Retinal pigment epithelial cell (primary cell): ENCODE results near the gene MYB.
"Not testable (repeated sequence)": the region's sequence is repeated elsewhere in the genome, so short reads cannot be mapped to it uniquely, and the experiment has no call there.

Experiments used
- DNase-seq: peaks from one replicate; pipeline ENCODE4 v3.0.0-alpha.2; 2010; ENCODE audit warnings: low read depth
- H3K4me3 ChIP-seq: 2 replicates; pipeline ENCODE4 v1.5.1; 2011; ENCODE audit warnings: mild to moderate bottlenecking, low read length, control low read depth, moderate library complexity
- TF ChIP-seq, protein P1 (sequence below): conservative IDR thresholded peaks from 2 replicates; pipeline ENCODE4 v1.5.1; 2011; ENCODE audit warnings: low read depth, low read length, control low read depth, inconsistent platforms

The MYB gene

GRCh38 chr6:135158397-135158796 is 22.7 kb upstream of the MYB start:
- no peak overlapping the region for H3K4me3 ChIP-seq
- DNase-seq, result no peak
- TF ChIP-seq, protein P1, sequence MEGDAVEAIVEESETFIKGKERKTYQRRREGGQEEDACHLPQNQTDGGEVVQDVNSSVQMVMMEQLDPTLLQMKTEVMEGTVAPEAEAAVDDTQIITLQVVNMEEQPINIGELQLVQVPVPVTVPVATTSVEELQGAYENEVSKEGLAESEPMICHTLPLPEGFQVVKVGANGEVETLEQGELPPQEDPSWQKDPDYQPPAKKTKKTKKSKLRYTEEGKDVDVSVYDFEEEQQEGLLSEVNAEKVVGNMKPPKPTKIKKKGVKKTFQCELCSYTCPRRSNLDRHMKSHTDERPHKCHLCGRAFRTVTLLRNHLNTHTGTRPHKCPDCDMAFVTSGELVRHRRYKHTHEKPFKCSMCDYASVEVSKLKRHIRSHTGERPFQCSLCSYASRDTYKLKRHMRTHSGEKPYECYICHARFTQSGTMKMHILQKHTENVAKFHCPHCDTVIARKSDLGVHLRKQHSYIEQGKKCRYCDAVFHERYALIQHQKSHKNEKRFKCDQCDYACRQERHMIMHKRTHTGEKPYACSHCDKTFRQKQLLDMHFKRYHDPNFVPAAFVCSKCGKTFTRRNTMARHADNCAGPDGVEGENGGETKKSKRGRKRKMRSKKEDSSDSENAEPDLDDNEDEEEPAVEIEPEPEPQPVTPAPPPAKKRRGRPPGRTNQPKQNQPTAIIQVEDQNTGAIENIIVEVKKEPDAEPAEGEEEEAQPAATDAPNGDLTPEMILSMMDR, result no peak

DNA sequence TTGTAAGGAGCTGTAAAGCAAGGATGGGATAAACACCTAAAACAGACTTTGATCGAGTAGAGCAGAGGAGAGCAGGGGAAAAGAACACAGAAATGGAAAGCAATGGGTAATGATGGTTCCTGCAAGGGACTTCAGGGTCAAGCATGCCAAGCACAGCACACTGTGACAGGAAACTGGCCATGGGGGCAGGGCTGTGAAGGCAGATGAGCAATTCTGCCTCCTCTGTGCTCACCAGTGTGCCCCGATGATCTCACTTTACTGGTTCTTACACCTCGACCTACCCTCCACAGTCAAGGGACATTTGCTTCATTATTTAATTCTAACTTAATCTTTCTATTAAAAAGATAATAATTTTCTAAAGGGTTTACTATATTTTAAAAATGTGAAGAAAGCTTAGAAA is 21.6 kb upstream of the MYB start:
- H3K4me3 ChIP-seq, result no peak overlapping the region
- TF ChIP-seq, protein P1, result no peak
- DNase-seq, result no peak

DNA sequence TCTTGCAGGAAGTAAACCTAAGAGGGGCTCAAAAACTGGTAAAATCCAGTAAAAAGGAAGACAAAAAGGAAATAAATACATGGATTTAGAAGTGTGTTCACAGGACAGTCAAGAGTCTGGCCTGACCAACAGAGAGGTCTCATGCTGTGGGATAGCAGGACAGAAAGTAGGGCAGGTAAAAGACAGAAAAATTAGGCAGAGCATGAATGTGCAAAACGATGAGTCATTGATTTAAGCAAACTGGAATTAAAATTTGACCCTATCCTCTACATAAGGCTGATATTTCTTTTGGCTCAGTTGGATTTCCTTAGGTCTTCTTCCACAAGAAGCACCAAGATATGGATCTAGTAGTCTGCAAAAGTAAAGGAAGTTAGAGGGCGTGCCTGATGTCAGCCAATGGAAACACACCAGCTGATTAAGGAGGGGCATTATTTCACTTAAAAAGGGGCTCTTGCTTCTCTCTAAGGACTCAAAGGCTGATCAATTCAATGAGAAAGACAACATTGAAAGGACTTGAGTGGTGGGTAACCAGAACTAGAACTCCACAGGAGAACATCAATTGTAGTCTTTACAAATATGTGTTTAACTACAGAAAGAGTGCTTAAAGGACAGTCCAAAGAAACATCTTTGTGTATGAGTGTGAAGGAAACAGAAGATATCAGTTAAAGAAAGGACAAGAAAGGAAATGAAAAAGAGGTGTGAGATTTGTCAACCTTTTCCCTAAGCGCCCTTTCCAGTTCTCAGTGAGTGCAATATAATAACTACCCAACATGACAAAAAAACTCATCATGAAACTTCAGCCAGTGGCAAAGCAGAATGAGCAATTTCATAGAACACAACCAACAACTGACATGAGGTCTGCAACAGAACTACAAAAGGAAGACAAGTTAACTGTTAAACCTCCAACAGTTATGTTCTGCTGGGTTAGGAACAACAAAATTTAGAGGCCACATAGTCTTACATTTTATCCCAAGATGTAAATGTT is 19.4 kb upstream of the MYB start:
- no peak for DNase-seq

DNA sequence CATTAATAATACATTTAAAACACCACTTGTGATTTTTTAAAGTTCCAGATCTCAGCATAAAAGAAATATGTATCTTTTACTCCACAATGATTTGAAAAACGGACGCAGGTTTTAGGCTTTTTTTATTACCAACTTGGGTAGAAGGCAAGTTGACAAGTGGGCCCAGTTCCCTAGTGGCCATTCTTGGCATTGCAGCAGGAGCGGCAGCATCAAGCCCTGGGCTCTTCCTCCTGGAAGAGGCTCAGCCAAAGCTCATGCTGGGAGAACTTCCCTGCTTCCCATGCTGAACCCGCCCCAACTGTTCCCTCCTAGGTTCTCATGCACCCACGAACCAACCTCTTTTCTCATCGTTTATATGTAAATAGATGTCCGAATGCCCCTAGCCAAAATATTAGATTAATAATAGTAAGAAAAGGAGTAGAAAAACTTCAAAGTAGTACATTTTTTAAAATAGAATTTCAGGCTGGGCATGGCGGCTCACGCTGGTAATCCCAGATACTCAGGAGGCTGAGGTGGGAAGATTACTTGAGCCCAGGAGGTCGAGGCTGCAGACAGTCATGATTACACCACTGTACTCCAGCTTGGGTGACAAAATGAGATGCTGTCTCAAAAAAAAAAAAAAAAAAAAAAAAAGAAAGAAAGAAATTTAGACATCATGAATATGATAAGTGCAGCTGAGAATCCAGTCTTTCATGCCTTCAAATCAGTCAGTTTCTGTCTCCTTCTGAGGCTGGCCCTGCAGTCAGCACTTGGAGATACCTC is 18.2 kb upstream of the MYB start:
- no peak for DNase-seq
- no peak overlapping the region for H3K4me3 ChIP-seq
- TF ChIP-seq, protein P1, result peak; percentile 83

More for the DNA sequence above, 19.4 kb upstream of the MYB start:
- no peak overlapping the region for H3K4me3 ChIP-seq
- TF ChIP-seq, protein P1, result no peak

DNA sequence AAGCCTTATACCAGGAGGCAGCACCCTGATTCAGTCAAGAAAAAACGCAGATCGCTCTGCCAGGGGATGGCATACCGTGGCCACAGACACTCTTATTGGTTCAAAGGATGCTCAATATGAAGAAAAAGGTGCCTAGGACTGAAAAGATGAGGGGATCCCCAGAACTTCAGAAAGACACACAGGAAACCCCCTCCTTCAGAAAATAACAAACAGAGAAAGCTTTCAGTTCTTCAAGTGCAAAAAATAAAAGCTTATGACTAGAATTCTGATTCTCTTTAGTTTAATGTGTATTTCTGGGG is 17.7 kb upstream of the MYB start:
- DNase-seq, result no peak
- TF ChIP-seq, protein P1, result no peak

DNA sequence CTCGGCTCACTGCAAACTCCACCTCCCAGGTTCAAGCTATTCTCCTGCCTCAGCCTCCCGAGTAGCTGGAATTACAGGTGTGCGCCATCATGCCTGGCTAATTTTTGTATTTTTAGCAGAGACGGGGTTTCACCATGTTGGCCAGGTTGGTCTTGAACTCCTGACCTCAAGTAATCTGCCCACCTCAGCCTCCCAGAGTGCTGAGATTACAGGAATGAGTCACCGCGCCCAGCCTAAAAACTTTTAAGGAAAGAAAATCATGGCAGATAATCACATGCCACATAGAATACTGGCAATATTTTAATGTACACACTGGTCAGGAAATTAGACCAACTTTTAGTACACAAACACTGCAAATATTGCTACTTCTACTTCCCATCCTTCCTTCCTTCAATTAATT is 16.7 kb upstream of the MYB start:
- not testable (repeated sequence) for H3K4me3 ChIP-seq, DNase-seq

More for the DNA sequence above, 17.7 kb upstream of the MYB start:
- H3K4me3 ChIP-seq, result no peak overlapping the region

DNA sequence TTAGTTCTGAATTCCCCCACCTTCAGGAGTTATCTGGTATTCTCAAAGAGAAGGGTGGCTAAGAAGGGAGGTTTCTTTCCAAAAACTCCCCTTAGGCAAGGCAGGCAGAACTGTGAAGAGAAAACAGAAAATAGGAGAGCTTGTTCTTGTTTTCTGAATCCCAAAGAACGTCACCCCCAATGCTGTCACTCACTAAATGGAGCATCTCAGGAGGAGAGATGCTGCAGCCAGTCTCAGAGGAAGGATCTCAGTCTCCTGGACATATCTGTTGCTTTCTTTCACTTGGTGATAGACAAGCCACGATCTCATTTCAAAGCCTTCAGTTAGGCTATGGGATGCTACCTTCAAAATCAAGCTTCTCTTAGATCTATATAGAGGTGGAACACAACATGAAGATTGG is 16.1 kb upstream of the MYB start:
- no peak for DNase-seq
- TF ChIP-seq, protein P1, result no peak
- no peak overlapping the region for H3K4me3 ChIP-seq
